Gastroesophageal sphincter (tissue), 4 donors: Measurements from ENCODE around the gene ADH4. TPM values are rescaled to one million over a fixed set of nuclear protein-coding genes. Genes with fewer than 3 reads are reported as not detected.

ENCODE experiments used
- ATAC-seq: fragments of 150-250 bp; one replicate; pipeline ENCODE4 v1.9.1; 2016; ENCODE audit warnings: mild to moderate bottlenecking, moderate library complexity
- H3K27ac ChIP-seq, 4 donors: fragments of 200-600 bp; sonication (generic) in 3 of 4; 1 replicate in 3 of 4; 2 replicates in 1 of 4; pipeline ENCODE4 v1.5.1; 2016 to 2019
- H3K27me3 ChIP-seq: fragments of 200-600 bp; sonication (generic); one replicate; pipeline ENCODE4 v1.5.1; 2019
- H3K36me3 ChIP-seq, 2 donors: fragments of 200-600 bp; sonication (generic); one replicate each; pipeline ENCODE4 v1.5.1; 2019; ENCODE audit warnings: control low read depth in 1 of 2
- H3K4me1 ChIP-seq, 3 donors: fragments of 200-600 bp; sonication (generic); 1 replicate in 2 of 3; 2 replicates in 1 of 3; pipeline ENCODE4 v1.5.1; 2016 to 2019; ENCODE audit warnings: control low read depth in 2 of 3
- H3K4me3 ChIP-seq, 2 donors: fragments of 200-600 bp; sonication (generic); one replicate each; pipeline ENCODE4 v1.5.1; 2019; ENCODE audit warnings: mild to moderate bottlenecking in 1 of 2, moderate library complexity in 1 of 2
- H3K9me3 ChIP-seq, 3 donors: fragments of 200-600 bp; sonication (generic); one replicate each; pipeline ENCODE4 v1.5.1; 2017 to 2019; ENCODE audit warnings: control low read depth in 2 of 3
- EP300 ChIP-seq: sonication (generic); formaldehyde crosslinking; IDR thresholded peaks from one replicate; pipeline ENCODE4 v1.6.1; 2017; ENCODE audit warnings: antibody characterized with exemption, mild to moderate bottlenecking
- POLR2A ChIP-seq, 2 donors: fragments of 450-650 bp; IDR thresholded peaks; one replicate each; pipeline ENCODE4 v1.6.1; 2017; ENCODE audit warnings: antibody characterized with exemption in 2 of 2, mild to moderate bottlenecking in 2 of 2, moderate library complexity in 1 of 2
- POLR2AphosphoS5 ChIP-seq: sonication (generic); formaldehyde crosslinking; IDR thresholded peaks from one replicate; pipeline ENCODE4 v1.6.1; 2017; ENCODE audit warnings: antibody characterized with exemption
- WGBS, 2 donors: methylation state at CpG; one replicate each; pipeline ENCODE4 v1.1.5; 2018; ENCODE audit warnings: low coverage in 1 of 2; 5-methylcytosine and 5-hydroxymethylcytosine counted together
- total RNA-seq, 4 donors: library from RNA; depleted of rRNA; stranded (reverse); fragments of >200 nt; gene quantifications; one replicate each; pipeline ENCODE4 v1.1.0, GENCODE V29; 2016
- TF ChIP-seq, protein P1 (sequence below), 4 experiments: fragments of 200-600 bp in 2 of 4; fragments of 450-650 bp in 2 of 4; sonication (generic) in 1 of 4; IDR thresholded peaks; one replicate each; pipeline ENCODE4 v1.5.1; 2017 to 2019; ENCODE audit warnings: antibody characterized with exemption in 4 of 4, mild to moderate bottlenecking in 2 of 4, moderate library complexity in 2 of 4

ADH4 gene
- total RNA-seq, 4 donors from 2014 or later, result 1.1 to 10.9 (median 4.1) TPM

DNA sequence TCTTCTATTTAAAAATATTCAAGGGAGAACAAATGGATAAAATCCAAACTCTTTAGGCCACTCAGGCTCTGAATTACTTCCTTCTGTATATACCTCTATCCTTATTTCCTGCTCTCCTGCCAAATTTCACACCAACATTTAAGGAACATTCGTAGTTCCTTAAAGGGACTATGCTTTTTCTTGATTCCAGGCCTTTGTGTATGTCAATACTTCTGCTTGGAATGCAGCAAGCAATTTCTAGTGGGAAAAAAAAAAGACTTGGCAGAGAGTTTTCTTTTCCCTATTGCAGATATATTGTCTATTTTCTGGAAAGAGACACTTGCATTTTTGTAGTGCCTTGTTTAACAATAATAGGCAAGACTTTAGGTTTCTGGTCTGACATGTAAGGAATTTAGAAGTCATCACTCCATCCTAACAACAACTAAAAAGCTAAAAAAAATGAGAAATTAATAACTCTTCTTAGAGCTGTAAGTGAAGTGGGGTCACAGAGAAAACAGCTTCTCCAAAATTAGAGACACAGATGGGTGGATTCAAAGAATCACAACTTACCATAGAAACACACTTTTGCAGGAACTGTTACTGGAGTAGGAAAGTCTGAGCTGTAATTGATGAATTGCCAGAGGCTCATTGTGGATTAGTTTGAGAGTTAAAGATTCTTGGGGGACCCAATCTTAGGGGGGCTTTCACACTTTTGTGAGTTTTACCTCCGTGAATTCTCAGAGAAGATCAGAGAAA, 53.4 kb downstream of the ADH4 start:
- Histone ChIP-seq H3K4me1 (peaks cover 0 to 51% (median 7%) of the 10 kb centered on the region in 3 donors), H3K9me3 (no peaks in the 10 kb centered on the region), H3K27me3 (no peaks in the 10 kb centered on the region), H3K27ac (peak overlapping the region; percentile 91 to 98 (median 96)), H3K4me3 (peak overlapping the region; percentile 87 to 92), H3K36me3 (peaks cover 0 to under 1% of the 10 kb centered on the region in 2 donors)
- ATAC-seq, result no peak
- WGBS, 2 donors, result 19 to 43% methylated on average over 2 of the region's 2 CpGs
- TF ChIP-seq POLR2AphosphoS5 (no peak), EP300 (no peak), POLR2A (IDR thresholded peaks at IDR 0.05) (no peak)
- TF ChIP-seq, protein P1, sequence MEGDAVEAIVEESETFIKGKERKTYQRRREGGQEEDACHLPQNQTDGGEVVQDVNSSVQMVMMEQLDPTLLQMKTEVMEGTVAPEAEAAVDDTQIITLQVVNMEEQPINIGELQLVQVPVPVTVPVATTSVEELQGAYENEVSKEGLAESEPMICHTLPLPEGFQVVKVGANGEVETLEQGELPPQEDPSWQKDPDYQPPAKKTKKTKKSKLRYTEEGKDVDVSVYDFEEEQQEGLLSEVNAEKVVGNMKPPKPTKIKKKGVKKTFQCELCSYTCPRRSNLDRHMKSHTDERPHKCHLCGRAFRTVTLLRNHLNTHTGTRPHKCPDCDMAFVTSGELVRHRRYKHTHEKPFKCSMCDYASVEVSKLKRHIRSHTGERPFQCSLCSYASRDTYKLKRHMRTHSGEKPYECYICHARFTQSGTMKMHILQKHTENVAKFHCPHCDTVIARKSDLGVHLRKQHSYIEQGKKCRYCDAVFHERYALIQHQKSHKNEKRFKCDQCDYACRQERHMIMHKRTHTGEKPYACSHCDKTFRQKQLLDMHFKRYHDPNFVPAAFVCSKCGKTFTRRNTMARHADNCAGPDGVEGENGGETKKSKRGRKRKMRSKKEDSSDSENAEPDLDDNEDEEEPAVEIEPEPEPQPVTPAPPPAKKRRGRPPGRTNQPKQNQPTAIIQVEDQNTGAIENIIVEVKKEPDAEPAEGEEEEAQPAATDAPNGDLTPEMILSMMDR (IDR thresholded peaks at IDR 0.05), result no peak

- H3K4me3 ChIP-seq, result peak within 1 kb of the TSS; percentile 87 to 92
- H3K36me3 ChIP-seq, result peaks cover 3 to 20% of the 10 kb centered on the region in 2 donors
- H3K4me1 ChIP-seq, result peaks cover 0 to 70% (median 7%) of the 10 kb centered on the region in 3 donors
- 0% methylated on average over 1 to 7 of the region's 53 CpGs for WGBS, 2 donors
- TF ChIP-seq POLR2A (IDR thresholded peaks at IDR 0.05) (peak; percentile 86 to 92), EP300 (no peak), POLR2AphosphoS5 (peak; percentile 99)
- TF ChIP-seq, protein P1 (IDR thresholded peaks at IDR 0.05), result no peak
- peak within 1 kb of the TSS; percentile 91 to 98 (median 96) for H3K27ac ChIP-seq
- H3K9me3 ChIP-seq, result no peaks in the 10 kb centered on the region
- no peaks in the 10 kb centered on the region for H3K27me3 ChIP-seq
- peak; percentile 94 for ATAC-seq
Measured at GRCh38 chr4:99088481-99089365, 55.4 kb downstream of the ADH4 start, which contains the start of gene ADH5. ADH5 (minus strand) TSS chr4:99088788; CDS start chr4:99088700, 88 bp downstream.

GRCh38 chr4:99088023-99088449, 56.1 kb downstream of the ADH4 start:
- H3K4me3 ChIP-seq, result peak overlapping the region; percentile 87 to 92
- H3K27ac ChIP-seq, result peak overlapping the region; percentile 91 to 98 (median 96)
- H3K4me1 ChIP-seq, result peaks cover 0 to 77% (median 7%) of the 10 kb centered on the region in 3 donors
- no peaks in the 10 kb centered on the region for H3K9me3 ChIP-seq
- no peaks in the 10 kb centered on the region for H3K27me3 ChIP-seq
- TF ChIP-seq, protein P1 (IDR thresholded peaks at IDR 0.05), result no peak
- no peak for TF ChIP-seq EP300
- TF ChIP-seq POLR2AphosphoS5, result peak; percentile 69
- ATAC-seq, result peak; percentile 85
- 3 to 13% methylated on average over 8 to 12 of the region's 15 CpGs for WGBS, 2 donors
- H3K36me3 ChIP-seq, result peaks cover 3 to 27% of the 10 kb centered on the region in 2 donors

DNA sequence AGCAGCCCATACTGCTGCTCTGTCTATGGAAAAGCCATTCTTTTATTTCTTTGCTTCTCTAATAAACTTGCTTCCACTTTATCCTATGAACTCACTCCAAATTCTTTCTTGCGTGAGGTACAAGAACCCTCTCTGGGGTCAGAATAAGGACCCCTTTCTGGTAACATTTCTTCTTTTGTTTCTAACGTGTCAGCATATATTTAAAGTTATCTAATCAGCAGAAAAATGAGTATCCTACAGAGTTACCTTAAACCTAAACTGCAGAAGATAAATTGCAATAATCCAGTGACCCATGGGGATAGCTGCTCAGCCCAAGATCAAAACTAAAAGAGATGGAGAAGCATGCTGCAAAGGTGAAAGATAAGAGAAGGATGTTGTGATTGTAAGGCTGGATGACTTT, 59.5 kb downstream of the ADH4 start:
- no peak for ATAC-seq
- H3K27ac ChIP-seq, result peak overlapping the region in 1 of 4 donors; percentile 11
- H3K36me3 ChIP-seq, result peaks cover 16 to 61% of the 10 kb centered on the region in 2 donors

More for the DNA sequence above, 59.5 kb downstream of the ADH4 start:
- 77 to 85% methylated on average over 2 of the region's 2 CpGs for WGBS, 2 donors
- Histone ChIP-seq H3K9me3 (no peaks in the 10 kb centered on the region), H3K4me1 (peaks cover 0 to 74% (median 0%) of the 10 kb centered on the region in 3 donors), H3K4me3 (no peak overlapping the region), H3K27me3 (no peaks in the 10 kb centered on the region)
- TF ChIP-seq POLR2A (IDR thresholded peaks at IDR 0.05) (no peak), POLR2AphosphoS5 (no peak), EP300 (no peak)
- TF ChIP-seq, protein P1 (IDR thresholded peaks at IDR 0.05), result no peak
